ENCODE measurements around the gene TEC.

GRCh38 chr4:48205626-48206025 is 64.0 kb downstream of the TEC start:
- no peak for TF ChIP-seq CTCF (IDR thresholded peaks at IDR 0.05 in 8 of 11, conservative IDR thresholded peaks at IDR 0.05 in 3 of 11)
- TF ChIP-seq POLR2A (IDR thresholded peaks at IDR 0.05) = no peak

Measured in spleen (tissue), 7 donors.